H54 (cell line): ENCODE data around the gene RAD54L.

Experiments used
- DNase-seq: peaks from one replicate; pipeline ENCODE4 v3.0.0; 2011; ENCODE audit warnings: low spot score, mixed read lengths; ENCODE audit not compliant: insufficient read length
- FAIRE-seq: peaks from 3 replicates; lab custom pipeline; 2011; peaks lifted over from hg19 to GRCh38; lab: Jason Lieb, UNC
- POLR2A ChIP-seq: IDR thresholded peaks from 2 replicates; pipeline ENCODE4 v1.6.1; 2011; ENCODE audit warnings: low read depth, mild to moderate bottlenecking, low read length

The RAD54L gene

DNA sequence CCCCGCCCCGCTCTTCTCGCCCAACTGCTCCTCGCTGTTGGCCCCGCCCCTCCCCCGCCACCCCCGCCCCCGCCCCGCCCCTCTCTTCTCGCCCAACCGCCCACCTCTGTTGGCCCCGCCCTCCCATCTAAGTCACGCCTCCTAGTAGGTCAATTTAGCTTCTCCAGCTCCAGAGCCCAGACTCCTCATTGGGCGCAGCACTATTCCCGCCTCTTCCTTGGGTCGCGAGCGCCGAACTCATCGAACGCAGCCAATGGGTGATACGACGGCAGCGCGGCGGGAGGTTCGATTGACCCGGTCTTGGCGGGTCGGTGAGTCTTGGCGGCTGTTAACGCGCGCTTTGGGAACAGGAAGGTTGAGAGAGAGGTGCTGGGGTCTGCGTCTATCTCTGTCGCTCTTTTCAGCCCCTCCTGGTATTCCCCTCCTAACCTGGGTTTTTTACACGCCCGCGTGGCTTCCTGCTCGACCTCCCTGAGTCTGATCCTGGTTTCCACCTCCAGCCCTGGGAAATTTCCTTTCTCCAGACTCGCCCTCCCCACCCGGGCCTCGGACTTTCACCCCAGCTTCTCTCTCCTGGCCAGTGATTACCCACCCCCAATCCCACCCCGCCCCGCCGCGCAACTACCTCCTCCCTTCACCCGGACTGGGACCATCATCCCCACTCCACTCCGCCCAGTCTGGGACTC, at the start of gene RAD54L:
Gene RAD54L (plus strand): TSS at position 328 of the 686 bp plus-strand sequence. CDS start 643 bp downstream, outside the sequence.
- DNase-seq = peak; percentile 96
- peak; percentile 67 for TF ChIP-seq POLR2A
- no peak for FAIRE-seq

DNA sequence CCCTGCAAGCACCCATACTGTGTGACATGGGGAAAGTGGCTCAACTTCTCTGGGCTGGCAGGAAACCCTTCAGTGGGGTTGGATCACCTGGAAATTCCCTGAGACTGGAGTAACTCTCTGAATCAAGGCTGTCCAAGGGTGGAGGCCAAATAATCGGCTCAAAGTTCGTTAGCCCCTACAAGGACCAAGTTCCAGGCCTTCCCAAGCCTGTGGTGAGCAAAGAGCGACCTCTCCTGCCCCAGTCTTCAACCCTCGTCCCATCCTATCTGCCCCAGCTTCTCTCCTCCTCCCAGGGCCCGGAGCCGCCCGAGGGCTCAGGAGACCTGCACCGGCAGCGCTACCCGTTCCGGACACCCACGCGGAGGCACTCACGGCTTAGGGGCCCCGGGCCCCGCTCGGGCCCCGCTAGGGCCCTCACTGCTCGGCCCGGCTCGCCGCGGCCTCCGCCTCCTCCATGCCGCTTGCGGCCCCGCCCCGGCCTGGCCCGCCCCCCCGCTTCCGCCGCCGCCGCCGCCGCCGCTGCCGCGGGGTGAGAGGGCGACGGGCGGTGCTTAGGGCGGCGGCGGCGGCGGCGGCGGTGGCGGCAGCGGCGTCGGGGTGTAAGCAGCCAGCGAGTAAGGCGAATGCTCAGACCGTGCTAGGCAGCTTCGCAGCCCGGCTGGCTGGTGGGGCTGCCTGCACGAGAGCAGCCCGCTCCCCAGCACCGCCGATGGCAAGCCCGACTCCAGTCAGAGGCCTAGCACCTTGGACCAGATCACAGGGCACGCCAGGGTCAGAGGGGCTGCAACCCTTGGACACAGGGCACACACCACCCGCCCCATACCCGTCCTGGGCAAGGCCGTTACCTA, 49.4 kb upstream of the RAD54L start, which contains the start of gene POMGNT1:
Gene POMGNT1 (minus strand): TSS at position 471 of the 848 bp plus-strand sequence. CDS start 613 bp downstream, outside the sequence.
- FAIRE-seq = no peak
- peak; percentile 70 for TF ChIP-seq POLR2A
- DNase-seq = peak; percentile 83

GRCh38 chr1:46199233-46199749, 48.3 kb upstream of the RAD54L start:
- DNase-seq (no peak), FAIRE-seq (no peak)
- TF ChIP-seq POLR2A = no peak

GRCh38 chr1:46203738-46204405, 43.7 kb upstream of the RAD54L start:
- FAIRE-seq (no peak), DNase-seq (no peak)
- TF ChIP-seq POLR2A = no peak

DNA sequence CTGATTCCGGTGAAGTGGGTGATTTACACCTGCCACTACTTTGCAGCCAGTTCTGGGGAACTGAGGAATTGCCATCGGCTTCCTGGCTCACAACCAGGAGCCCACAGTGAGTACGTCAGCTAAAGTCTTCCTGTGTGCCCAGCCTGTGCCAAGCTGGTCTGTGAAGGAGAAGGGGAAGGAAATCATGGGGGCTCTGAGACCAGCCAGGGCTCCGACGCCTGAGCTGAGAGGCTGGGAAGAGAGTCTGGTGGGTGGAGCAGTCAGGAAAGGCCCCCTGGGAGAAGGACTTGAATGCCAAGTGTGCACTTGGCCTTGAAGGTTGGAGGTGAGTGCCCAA, 43.2 kb upstream of the RAD54L start:
- TF ChIP-seq POLR2A = no peak
- no peak for FAIRE-seq
- DNase-seq = no peak

DNA sequence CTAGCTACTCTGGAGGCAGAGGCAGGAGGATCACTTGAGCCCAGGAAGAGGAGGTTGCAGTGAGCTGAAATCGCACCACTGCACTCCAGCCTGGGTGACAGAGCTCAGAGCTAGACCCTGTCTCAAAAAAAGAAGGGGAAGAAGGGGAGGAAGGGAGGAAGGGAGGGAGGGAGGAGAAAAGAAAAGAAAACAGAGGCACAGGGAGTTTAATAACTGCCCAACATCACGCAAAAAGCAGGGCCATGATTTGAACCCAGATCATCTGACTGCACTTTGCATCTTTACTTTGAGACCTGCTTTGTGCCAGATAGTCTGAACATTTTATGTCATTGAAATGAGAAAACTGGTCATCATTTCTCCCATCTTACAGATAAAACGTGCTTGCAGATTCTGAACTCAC, 42.4 kb upstream of the RAD54L start:
- FAIRE-seq (no peak), DNase-seq (no peak)
- no peak for TF ChIP-seq POLR2A

DNA sequence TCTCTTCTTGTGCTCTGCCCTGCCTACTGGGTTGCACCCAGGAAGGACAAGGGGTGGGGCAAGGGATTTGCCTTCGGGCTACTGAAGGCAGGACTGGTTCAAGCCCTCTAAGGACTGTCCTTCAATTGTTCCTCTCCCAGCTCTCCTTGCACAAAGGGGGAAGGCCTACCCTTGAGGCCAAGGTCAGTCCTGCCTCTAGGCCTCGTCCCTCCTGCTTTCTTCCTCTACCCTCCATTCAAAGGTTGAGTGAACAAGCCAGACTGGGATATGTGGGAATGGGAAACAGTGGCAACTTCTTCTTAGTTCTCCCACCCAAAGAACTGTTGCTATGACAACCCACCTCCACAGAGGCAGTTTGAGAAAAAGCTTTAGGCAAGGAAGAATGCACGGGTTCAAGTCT, 41.8 kb upstream of the RAD54L start:
- FAIRE-seq (no peak), DNase-seq (no peak)
- TF ChIP-seq POLR2A = no peak

DNA sequence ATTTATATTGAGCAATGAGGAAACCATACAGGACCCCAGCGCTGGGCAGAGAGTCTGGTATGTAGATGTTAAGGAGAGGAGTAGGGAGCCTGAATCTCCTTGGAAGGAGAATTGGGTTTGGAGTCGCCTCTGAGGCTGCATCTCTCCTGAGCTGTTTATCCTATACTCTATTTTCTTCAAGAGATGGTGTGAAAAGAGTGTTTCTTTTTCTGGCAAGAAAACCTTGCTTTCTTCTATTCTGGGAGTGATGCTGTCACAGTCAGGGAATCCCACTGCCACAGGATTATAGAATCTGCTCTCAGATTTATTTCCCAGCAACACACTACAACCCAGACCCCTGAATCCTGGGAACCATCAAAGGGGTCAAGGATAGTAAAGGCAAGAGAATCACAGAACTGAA, 41.2 kb upstream of the RAD54L start:
- TF ChIP-seq POLR2A = no peak
- no peak for FAIRE-seq
- DNase-seq = no peak

GRCh38 chr1:46210561-46210960, 37.0 kb upstream of the RAD54L start:
- no peak for TF ChIP-seq POLR2A
- FAIRE-seq = no peak
- DNase-seq = no peak

GRCh38 chr1:46211051-46211450, 36.5 kb upstream of the RAD54L start:
- DNase-seq (no peak), FAIRE-seq (no peak)
- no peak for TF ChIP-seq POLR2A

GRCh38 chr1:46215504-46215903, 32.1 kb upstream of the RAD54L start:
- no peak for FAIRE-seq
- TF ChIP-seq POLR2A = no peak
- DNase-seq = no peak

DNA sequence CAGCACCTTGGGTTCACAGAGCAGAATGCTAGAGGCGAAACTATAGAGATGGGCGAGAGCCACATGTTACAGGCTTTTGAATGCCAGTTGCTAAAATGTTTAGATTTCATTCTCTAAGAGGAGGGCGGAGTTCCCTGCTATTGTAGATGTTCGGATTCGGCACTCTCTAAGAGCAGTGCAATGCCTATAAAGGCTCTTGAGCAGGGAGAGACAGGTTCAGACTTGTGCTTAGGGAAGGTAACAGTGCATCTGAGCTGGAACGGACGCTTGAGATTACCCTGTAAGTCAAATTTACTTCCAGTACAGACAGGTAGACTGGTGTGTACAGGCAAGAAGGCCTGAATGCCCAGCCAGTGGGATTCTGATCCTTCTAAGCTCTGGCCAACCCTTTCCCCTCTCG, 29.1 kb upstream of the RAD54L start:
- DNase-seq = no peak
- no peak for TF ChIP-seq POLR2A
- FAIRE-seq = no peak

DNA sequence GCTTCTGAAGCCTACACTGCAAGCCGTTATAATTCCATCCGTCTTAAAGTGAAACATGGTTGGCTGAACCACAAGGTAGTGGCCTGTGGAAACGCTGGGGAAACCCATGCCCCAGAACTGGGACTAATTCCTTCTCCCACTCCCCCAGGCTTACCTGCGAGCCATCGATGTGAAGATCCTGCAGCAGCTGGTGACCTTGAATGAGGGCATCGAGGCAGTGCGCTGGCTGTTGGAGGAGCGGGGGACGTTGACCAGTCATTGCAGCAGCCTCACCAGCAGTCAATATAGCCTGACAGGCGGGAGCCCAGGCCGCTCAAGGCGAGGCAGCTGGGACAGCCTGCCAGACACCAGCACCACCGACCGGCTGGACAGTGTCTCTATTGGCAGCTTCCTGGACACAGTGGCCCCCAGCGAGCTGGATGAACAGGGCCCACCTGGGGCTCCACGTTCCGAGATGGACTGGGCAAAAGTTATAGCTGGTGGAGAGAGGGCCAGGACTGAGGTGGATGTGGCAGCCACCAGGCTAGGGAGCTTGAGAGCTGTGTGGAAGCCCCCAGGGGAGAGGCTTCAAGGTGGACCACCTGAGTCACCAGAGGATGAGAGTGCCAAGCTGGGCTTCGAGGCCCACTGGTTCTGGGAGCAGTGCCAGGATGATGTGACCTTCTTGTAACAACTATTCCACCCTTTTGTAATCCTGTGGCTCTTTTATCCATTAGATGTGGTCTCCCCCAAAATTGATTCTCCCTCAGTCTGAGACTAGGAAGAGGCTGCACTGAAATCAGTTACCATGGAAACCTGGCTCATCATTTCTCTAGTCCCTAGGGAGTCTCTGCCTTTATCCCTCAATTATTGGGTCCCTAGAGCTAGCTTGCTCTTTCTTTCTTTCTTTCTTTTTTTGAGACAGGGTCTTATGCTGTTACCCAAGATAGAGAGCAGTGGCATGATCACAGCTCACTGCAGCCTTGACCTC, 27.7 kb upstream of the RAD54L start:
- FAIRE-seq (no peak), DNase-seq (no peak)
- no peak for TF ChIP-seq POLR2A
